Ovary (tissue), 3 donors: ENCODE results near the gene NFIA.

Experiments used
- CTCF ChIP-seq, 3 donors: fragments of 450-650 bp in 2 of 3; fragments of 200-600 bp in 1 of 3; IDR thresholded peaks; one replicate each; pipeline versions ENCODE4 v1.5.1 to v1.8.0; 2016 to 2022; ENCODE audit warnings: antibody characterized with exemption in 3 of 3, mild to moderate bottlenecking in 1 of 3
- POLR2A ChIP-seq: fragments of 450-650 bp; IDR thresholded peaks from one replicate; pipeline ENCODE4 v1.6.1; 2017; ENCODE audit warnings: antibody characterized with exemption, mild to moderate bottlenecking, moderate library complexity
- donor health status: DM: no; HTN: no; CAD: no.

DNA sequence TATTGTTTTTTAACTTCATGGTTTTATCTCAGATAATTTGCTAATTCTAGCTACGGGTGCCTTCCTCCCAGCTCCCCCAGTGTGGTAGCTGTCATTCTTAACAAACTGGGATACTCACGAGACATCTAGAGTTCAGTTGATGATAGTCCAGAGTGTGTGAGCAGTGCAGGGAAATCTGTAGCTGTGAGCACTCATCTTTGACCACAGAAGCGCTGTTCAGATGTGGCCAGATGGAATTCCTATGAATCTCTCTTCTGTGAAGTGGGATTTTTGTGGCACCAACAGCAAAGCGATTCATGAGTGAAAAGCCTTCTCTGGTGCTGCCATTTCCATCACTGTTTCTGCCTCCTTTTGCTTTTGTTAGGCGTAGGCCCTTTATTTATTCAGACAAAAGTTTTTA is 125.1 kb downstream of the NFIA start:
- TF ChIP-seq CTCF (IDR thresholded peaks at IDR 0.05): no peak
- TF ChIP-seq POLR2A: no peak
